ENCODE measurements around the gene LRRC41.

DNA sequence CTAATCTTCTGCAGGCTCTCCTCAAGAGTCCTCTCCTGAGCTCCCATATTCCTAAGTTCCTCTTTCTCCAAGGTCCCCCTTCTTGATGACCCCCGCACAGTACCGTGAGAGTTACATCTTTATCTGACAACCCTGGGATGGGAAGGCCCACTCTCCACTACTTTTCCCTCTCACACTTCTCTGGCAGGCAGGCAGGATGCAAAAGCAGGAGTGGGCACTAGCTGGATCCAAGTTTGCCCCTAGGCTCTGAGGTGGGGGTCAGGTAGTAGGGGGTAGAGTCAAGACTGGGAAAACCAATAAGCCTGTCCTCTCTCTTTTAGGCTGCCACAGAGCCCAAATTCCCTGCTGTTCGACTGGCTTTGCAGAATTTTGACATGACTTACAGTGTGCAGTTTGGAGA is 41.1 kb upstream of the LRRC41 start:
- TF ChIP-seq, protein P1, sequence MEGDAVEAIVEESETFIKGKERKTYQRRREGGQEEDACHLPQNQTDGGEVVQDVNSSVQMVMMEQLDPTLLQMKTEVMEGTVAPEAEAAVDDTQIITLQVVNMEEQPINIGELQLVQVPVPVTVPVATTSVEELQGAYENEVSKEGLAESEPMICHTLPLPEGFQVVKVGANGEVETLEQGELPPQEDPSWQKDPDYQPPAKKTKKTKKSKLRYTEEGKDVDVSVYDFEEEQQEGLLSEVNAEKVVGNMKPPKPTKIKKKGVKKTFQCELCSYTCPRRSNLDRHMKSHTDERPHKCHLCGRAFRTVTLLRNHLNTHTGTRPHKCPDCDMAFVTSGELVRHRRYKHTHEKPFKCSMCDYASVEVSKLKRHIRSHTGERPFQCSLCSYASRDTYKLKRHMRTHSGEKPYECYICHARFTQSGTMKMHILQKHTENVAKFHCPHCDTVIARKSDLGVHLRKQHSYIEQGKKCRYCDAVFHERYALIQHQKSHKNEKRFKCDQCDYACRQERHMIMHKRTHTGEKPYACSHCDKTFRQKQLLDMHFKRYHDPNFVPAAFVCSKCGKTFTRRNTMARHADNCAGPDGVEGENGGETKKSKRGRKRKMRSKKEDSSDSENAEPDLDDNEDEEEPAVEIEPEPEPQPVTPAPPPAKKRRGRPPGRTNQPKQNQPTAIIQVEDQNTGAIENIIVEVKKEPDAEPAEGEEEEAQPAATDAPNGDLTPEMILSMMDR (IDR thresholded peaks at IDR 0.05), result no peak
- no peak for TF ChIP-seq POLR2AphosphoS5 (IDR thresholded peaks at IDR 0.05; ENCODE audit: insufficient read depth in 1 of 2, low read depth in 1 of 2)
- no peak for TF ChIP-seq POLR2A (IDR thresholded peaks at IDR 0.05)
